AG09309 (cell line): Measurements from ENCODE around the gene GBP2.
"Not testable (repeated sequence)": the region's sequence is repeated elsewhere in the genome, so short reads cannot be mapped to it uniquely, and the experiment has no call there.

Experiments
- DNase-seq: peaks from one replicate; pipeline ENCODE4 v3.0.0-alpha.2; 2010; ENCODE audit warnings: low read depth
- H3K4me3 ChIP-seq: 2 replicates; pipeline ENCODE4 v1.5.1; 2011; ENCODE audit warnings: mild to moderate bottlenecking, low read depth, low read length, moderate library complexity; ENCODE audit not compliant: control insufficient read depth
- CTCF ChIP-seq: IDR thresholded peaks from 2 replicates; pipeline ENCODE4 v1.5.1; 2011; ENCODE audit warnings: mild to moderate bottlenecking, low read depth, low read length, inconsistent platforms; ENCODE audit not compliant: insufficient read depth, control insufficient read depth; ENCODE audit errors: missing control alignments

GBP2 gene

GRCh38 chr1:89088572-89088971 lies 37.3 kb downstream of the GBP2 start:
- TF ChIP-seq CTCF = no peak
- no peak for DNase-seq

GRCh38 chr1:89087241-89087640 lies 38.7 kb downstream of the GBP2 start:
- no peak for TF ChIP-seq CTCF
- no peak for DNase-seq
- no peak overlapping the region for H3K4me3 ChIP-seq

More at GRCh38 chr1:89088572-89088971, 37.3 kb downstream of the GBP2 start:
- H3K4me3 ChIP-seq = no peak overlapping the region

DNA sequence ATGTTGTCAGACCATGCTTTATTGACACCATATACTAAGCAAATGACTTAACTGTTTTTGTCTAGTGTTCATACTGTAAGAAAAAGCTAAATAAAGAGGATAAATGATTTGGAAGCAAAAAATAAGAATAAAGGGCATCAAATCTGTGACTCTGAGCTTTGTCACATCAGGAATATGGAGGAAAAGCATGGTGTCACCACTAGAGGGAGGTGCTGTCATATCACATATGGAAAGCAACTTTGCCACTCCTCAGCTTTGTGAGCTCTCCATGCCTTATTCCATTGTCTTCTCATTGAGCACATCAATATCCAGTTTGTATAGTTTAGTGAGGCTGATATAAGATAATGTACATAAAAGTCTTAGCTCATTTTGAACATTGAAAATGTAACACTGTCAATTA lies 40.1 kb downstream of the GBP2 start:
- DNase-seq = no peak
- H3K4me3 ChIP-seq = no peak overlapping the region
- peak; percentile 57 for TF ChIP-seq CTCF

DNA sequence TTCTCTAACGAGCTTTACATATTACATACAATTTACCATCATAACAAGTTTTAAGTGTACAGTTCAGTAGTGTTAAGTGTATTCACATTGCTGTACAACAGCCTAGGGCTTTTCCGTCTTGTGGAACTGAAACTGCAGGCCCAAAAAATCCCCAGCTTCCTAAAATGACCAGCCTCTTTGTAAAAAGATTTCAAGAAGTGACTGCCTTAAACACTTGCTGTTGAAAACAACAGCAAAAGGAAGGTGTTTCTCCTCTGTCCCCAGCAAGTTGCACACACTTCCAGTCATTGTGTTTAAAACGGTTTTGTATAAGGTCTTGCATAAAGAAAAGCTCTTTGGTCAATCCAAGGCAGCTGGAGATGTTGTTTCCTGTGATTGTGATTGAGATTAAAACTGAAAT lies 44.9 kb downstream of the GBP2 start:
- no peak for TF ChIP-seq CTCF
- no peak for DNase-seq
- H3K4me3 ChIP-seq = no peak overlapping the region

GRCh38 chr1:89080068-89080467 lies 45.8 kb downstream of the GBP2 start:
- H3K4me3 ChIP-seq, DNase-seq: not testable (repeated sequence)

GRCh38 chr1:89072466-89073065 lies 53.3 kb downstream of the GBP2 start:
- not testable (repeated sequence) for H3K4me3 ChIP-seq, DNase-seq

- DNase-seq = no peak
- TF ChIP-seq CTCF = no peak
- H3K4me3 ChIP-seq = no peak overlapping the region
Measured at GRCh38 chr1:89070509-89070908, 55.4 kb downstream of the GBP2 start.

DNA sequence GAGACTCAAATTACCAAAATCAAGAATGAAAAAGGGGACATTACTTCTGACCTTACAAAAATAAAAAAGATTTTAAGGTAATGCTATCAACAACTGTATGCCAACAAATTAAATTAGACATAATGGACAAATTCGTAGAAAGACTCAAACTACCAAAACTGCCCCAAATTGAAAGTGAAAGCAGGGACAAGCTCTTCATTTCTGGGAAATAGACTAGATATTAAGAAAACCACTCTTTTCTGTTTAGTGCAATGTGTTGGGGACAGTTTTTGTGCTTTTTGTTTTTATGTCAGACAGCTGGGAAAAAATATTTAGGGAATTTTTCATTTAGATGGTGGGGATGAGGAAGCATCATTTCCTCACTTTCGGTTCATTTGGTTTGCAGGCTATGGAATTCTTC lies 56.0 kb downstream of the GBP2 start:
- H3K4me3 ChIP-seq = no peak overlapping the region; the same call in none of the 2 replicates
- no peak for DNase-seq
- no peak for TF ChIP-seq CTCF
